GM21528 (cell line): ENCODE measurements around the gene GPR107.

Experiments
- ATAC-seq: cut with Tn5 transposase; IDR thresholded peaks from one replicate; pipeline ENCODE4 v1.9.1; 2021; ENCODE audit warnings: mild to moderate bottlenecking, moderate library complexity; ENCODE audit not compliant: unreplicated experiment, low FRiP score

The GPR107 gene

GRCh38 chr9:130154816-130155215, 101.1 kb downstream of the GPR107 start:
- ATAC-seq: no peak

GRCh38 chr9:130155647-130156046, 101.9 kb downstream of the GPR107 start:
- ATAC-seq: no peak

- ATAC-seq: no peak
Measured at GRCh38 chr9:130156672-130157071, 103.0 kb downstream of the GPR107 start.

- no peak for ATAC-seq
Measured at GRCh38 chr9:130157079-130157478, 103.4 kb downstream of the GPR107 start.

GRCh38 chr9:130158001-130158400, 104.3 kb downstream of the GPR107 start:
- ATAC-seq: no peak

- ATAC-seq: no peak
Measured at GRCh38 chr9:130159057-130159456, 105.4 kb downstream of the GPR107 start.

GRCh38 chr9:130159915-130160670, 106.4 kb downstream of the GPR107 start:
- no peak for ATAC-seq

GRCh38 chr9:130160862-130161470, 107.3 kb downstream of the GPR107 start:
- ATAC-seq: no peak

- no peak for ATAC-seq
Measured at GRCh38 chr9:130165579-130165978, 111.9 kb downstream of the GPR107 start.

GRCh38 chr9:130166399-130166798, 112.7 kb downstream of the GPR107 start:
- no peak for ATAC-seq

GRCh38 chr9:130167927-130168326, 114.2 kb downstream of the GPR107 start:
- ATAC-seq: no peak

- no peak for ATAC-seq
Measured at GRCh38 chr9:130171226-130172148, 117.8 kb downstream of the GPR107 start.

- no peak for ATAC-seq
Measured at GRCh38 chr9:130172161-130172857, 118.6 kb downstream of the GPR107 start, which contains the start of gene NCS1. Gene NCS1 (plus strand): TSS chr9:130172404. CDS start chr9:130172664, 260 bp downstream.

- ATAC-seq: no peak
Measured at GRCh38 chr9:130172858-130173665, 119.4 kb downstream of the GPR107 start.

- ATAC-seq: no peak
Measured at GRCh38 chr9:130173666-130173983, 119.9 kb downstream of the GPR107 start.

GRCh38 chr9:130174025-130174424, 120.3 kb downstream of the GPR107 start:
- no peak for ATAC-seq

GRCh38 chr9:130174920-130175321, 121.2 kb downstream of the GPR107 start:
- no peak for ATAC-seq

GRCh38 chr9:130175355-130175754, 121.6 kb downstream of the GPR107 start:
- ATAC-seq: no peak

GRCh38 chr9:130176760-130177159, 123.1 kb downstream of the GPR107 start:
- ATAC-seq: no peak
